Mucosa of gallbladder (tissue), 1 donor: Measurements from ENCODE around the gene ANXA6. TPM values are rescaled to one million over a fixed set of nuclear protein-coding genes. Genes with fewer than 3 reads are reported as not detected.
"Not testable (repeated sequence)": the region's sequence is repeated elsewhere in the genome, so short reads cannot be mapped to it uniquely, and the experiment has no call there.

Experiments
- DNase-seq: peaks from one replicate; pipeline ENCODE4 v3.0.0-alpha.2; 2020; ENCODE audit warnings: low spot score
- total RNA-seq: library from RNA; stranded (reverse); gene quantifications from one replicate; pipeline ENCODE4 v1.2.1, GENCODE V29; 2021
- donor health status: DM: no; HTN: no; CAD: no.

ANXA6 gene
- total RNA-seq, result 153 TPM

GRCh38 chr5:151157426-151158286 is at the start of gene ANXA6:
ANXA6 (minus strand) TSS chr5:151157779; CDS start chr5:151147901, 9,878 bp downstream.
- peak; percentile 82 for DNase-seq

GRCh38 chr5:151205411-151205810 is 47.8 kb upstream of the ANXA6 start:
- no peak for DNase-seq

- no peak for DNase-seq
Measured at GRCh38 chr5:151204051-151204450, 46.5 kb upstream of the ANXA6 start.

GRCh38 chr5:151202381-151203139 is 45.0 kb upstream of the ANXA6 start:
- DNase-seq, result no peak

GRCh38 chr5:151200913-151201595 is 43.5 kb upstream of the ANXA6 start:
- DNase-seq, result no peak

GRCh38 chr5:151199581-151200185 is 42.1 kb upstream of the ANXA6 start:
- DNase-seq, result no peak

- DNase-seq, result no peak
Measured at GRCh38 chr5:151198861-151199260, 41.3 kb upstream of the ANXA6 start.

GRCh38 chr5:151197291-151197600 is 39.7 kb upstream of the ANXA6 start:
- DNase-seq, result not testable (repeated sequence)

GRCh38 chr5:151196556-151197290 is 39.1 kb upstream of the ANXA6 start:
- no peak for DNase-seq

- DNase-seq, result no peak
Measured at GRCh38 chr5:151195622-151196021, 38.0 kb upstream of the ANXA6 start.

GRCh38 chr5:151192626-151193025 is 35.0 kb upstream of the ANXA6 start:
- no peak for DNase-seq

GRCh38 chr5:151191661-151192060 is 34.1 kb upstream of the ANXA6 start:
- no peak for DNase-seq

- no peak for DNase-seq
Measured at GRCh38 chr5:151189151-151189550, 31.6 kb upstream of the ANXA6 start.

GRCh38 chr5:151186538-151186937 is 29.0 kb upstream of the ANXA6 start:
- DNase-seq, result no peak

- DNase-seq, result no peak
Measured at GRCh38 chr5:151186052-151186451, 28.5 kb upstream of the ANXA6 start.

- DNase-seq, result no peak
Measured at GRCh38 chr5:151184316-151185042, 26.9 kb upstream of the ANXA6 start.

- no peak for DNase-seq
Measured at GRCh38 chr5:151183456-151184245, 26.1 kb upstream of the ANXA6 start.

GRCh38 chr5:151182976-151183375 is 25.4 kb upstream of the ANXA6 start:
- DNase-seq, result no peak

- DNase-seq, result no peak
Measured at GRCh38 chr5:151182524-151182900, 24.9 kb upstream of the ANXA6 start.
